SU-DHL-6 (cell line): ENCODE results near the gene AKAP6.

Experiments
- H2AFZ ChIP-seq: fragments of 200-600 bp; sonication (generic); 2 replicates; pipeline ENCODE4 v1.6.1; 2014; ENCODE audit warnings: low read depth, mild to moderate bottlenecking, moderate library complexity, mixed read lengths, antibody characterized with exemption, low read length; ENCODE audit not compliant: severe bottlenecking
- H3F3A ChIP-seq: fragments of 200-600 bp; shearing (Covaris generic); 2 replicates; pipeline ENCODE4 v1.6.0; 2016; ENCODE audit warnings: antibody characterized with exemption, mild to moderate bottlenecking; ENCODE audit not compliant: insufficient read depth
- H3K27ac ChIP-seq: fragments of 200-600 bp; sonication (generic); 2 replicates; pipeline ENCODE4 v1.5.1; 2016; ENCODE audit warnings: low read depth, mild to moderate bottlenecking, low read length, moderate library complexity, mixed read lengths
- H3K27me3 ChIP-seq: fragments of 200-600 bp; sonication (generic), shearing (Covaris generic); 2 replicates; pipeline ENCODE4 v1.6.0; 2014; ENCODE audit warnings: mild to moderate bottlenecking, low read length
- H3K36me3 ChIP-seq: fragments of 200-600 bp; sonication (generic); 2 replicates; pipeline ENCODE4 v1.6.1; 2014; ENCODE audit warnings: mild to moderate bottlenecking, low read length, mixed read lengths
- H3K4me2 ChIP-seq: fragments of 300-600, 200-600 bp; shearing (Covaris generic), sonication (generic); 2 replicates; pipeline ENCODE4 v1.6.0; 2014; ENCODE audit warnings: low read length, low read depth, mild to moderate bottlenecking; ENCODE audit not compliant: poor library complexity, severe bottlenecking
- H3K4me3 ChIP-seq: fragments of 200-600 bp; sonication (generic); 2 replicates; pipeline ENCODE4 v1.5.1; 2014; ENCODE audit warnings: antibody characterized with exemption, low read length, mild to moderate bottlenecking, mixed read lengths; ENCODE audit not compliant: insufficient read depth, poor library complexity, severe bottlenecking
- H3K79me2 ChIP-seq: fragments of 200-600 bp; sonication (generic); 2 replicates; pipeline ENCODE4 v1.6.1; 2014; ENCODE audit warnings: mild to moderate bottlenecking, low read length, moderate library complexity; ENCODE audit not compliant: insufficient read depth
- H3K9ac ChIP-seq: fragments of 200-600 bp; sonication (generic); 2 replicates; pipeline ENCODE4 v1.7.0; 2014; ENCODE audit warnings: mild to moderate bottlenecking, low read length
- H3K9me2 ChIP-seq: fragments of 200-600 bp; sonication (generic); replicated peaks from 2 replicates; pipeline ENCODE4 v1.6.1; 2014; ENCODE audit warnings: low read length; ENCODE audit not compliant: insufficient read depth
- H3K9me3 ChIP-seq: fragments of 200-600 bp; sonication (generic); 2 replicates; pipeline ENCODE4 v1.6.1; 2014; ENCODE audit warnings: low read length, mixed read lengths; ENCODE audit not compliant: insufficient read depth
- H4K20me1 ChIP-seq: fragments of 200-600 bp; sonication (generic); 2 replicates; pipeline ENCODE4 v1.6.1; 2014; ENCODE audit warnings: low read depth, mild to moderate bottlenecking, antibody characterized with exemption, low read length, moderate library complexity, mixed read lengths
- CTCF ChIP-seq: fragments of 200-600 bp; sonication (generic); IDR thresholded peaks from one replicate; pipeline ENCODE4 v1.5.1; 2017; ENCODE audit warnings: antibody characterized with exemption, mild to moderate bottlenecking, low read length, moderate library complexity; ENCODE audit not compliant: insufficient read depth, poor library complexity, severe bottlenecking
- EZH2phosphoT487 ChIP-seq: fragments of 200-600 bp; sonication (generic), shearing (Covaris generic); conservative IDR thresholded peaks from 2 replicates; pipeline ENCODE4 v1.6.1; 2018; ENCODE audit warnings: mild to moderate bottlenecking, antibody characterized with exemption, low read length, moderate library complexity, mixed read lengths

AKAP6 gene

GRCh38 chr14:32336702-32337101 lies 7.6 kb downstream of the AKAP6 start:
- Histone ChIP-seq H3K4me2 (no peak overlapping the region), H4K20me1 (no peaks in the 10 kb centered on the region), H3F3A (no peaks in the 10 kb centered on the region), H3K79me2 (no peaks in the 10 kb centered on the region), H3K9me3 (no peaks in the 10 kb centered on the region), H3K9me2 (no peaks in the 10 kb centered on the region), H2AFZ (no peak overlapping the region), H3K4me3 (no peak overlapping the region), H3K27ac (no peak overlapping the region), H3K9ac (no peak overlapping the region), H3K27me3 (no peaks in the 10 kb centered on the region), H3K36me3 (no peaks in the 10 kb centered on the region)
- TF ChIP-seq EZH2phosphoT487 (no peak), CTCF (no peak)

GRCh38 chr14:32337759-32338158 lies 8.7 kb downstream of the AKAP6 start:
- Histone ChIP-seq H3K4me3 (no peak overlapping the region), H3K9me3 (no peaks in the 10 kb centered on the region), H3K27me3 (no peaks in the 10 kb centered on the region), H3K36me3 (no peaks in the 10 kb centered on the region), H3K4me2 (no peak overlapping the region), H3F3A (no peaks in the 10 kb centered on the region), H3K9me2 (no peaks in the 10 kb centered on the region), H2AFZ (no peak overlapping the region), H3K79me2 (no peaks in the 10 kb centered on the region), H3K27ac (no peak overlapping the region), H3K9ac (no peak overlapping the region), H4K20me1 (no peaks in the 10 kb centered on the region)
- TF ChIP-seq EZH2phosphoT487: no peak

GRCh38 chr14:32339188-32339587 lies 10.1 kb downstream of the AKAP6 start:
- TF ChIP-seq CTCF (no peak), EZH2phosphoT487 (no peak)
- H3K9ac ChIP-seq: no peak overlapping the region
- no peak overlapping the region for H3K27ac ChIP-seq
- no peaks in the 10 kb centered on the region for H4K20me1 ChIP-seq
- H3F3A ChIP-seq: no peaks in the 10 kb centered on the region
- H3K4me2 ChIP-seq: no peak overlapping the region
- no peaks in the 10 kb centered on the region for H3K36me3 ChIP-seq
- H3K27me3 ChIP-seq: no peaks in the 10 kb centered on the region
- H3K79me2 ChIP-seq: no peaks in the 10 kb centered on the region
- H3K4me3 ChIP-seq: no peak overlapping the region
- H3K9me3 ChIP-seq: no peaks in the 10 kb centered on the region
- no peaks in the 10 kb centered on the region for H3K9me2 ChIP-seq
- H2AFZ ChIP-seq: no peak overlapping the region

- H3K9me2 ChIP-seq: no peaks in the 10 kb centered on the region
- H3K27ac ChIP-seq: no peak overlapping the region
- H3K9me3 ChIP-seq: no peaks in the 10 kb centered on the region
- H3K36me3 ChIP-seq: no peaks in the 10 kb centered on the region
- no peaks in the 10 kb centered on the region for H3K27me3 ChIP-seq
- no peak overlapping the region for H3K9ac ChIP-seq
- H3K79me2 ChIP-seq: no peaks in the 10 kb centered on the region
- H3F3A ChIP-seq: no peaks in the 10 kb centered on the region
- no peak overlapping the region for H3K4me3 ChIP-seq
- no peak overlapping the region for H3K4me2 ChIP-seq
- no peak for TF ChIP-seq EZH2phosphoT487
- TF ChIP-seq CTCF: no peak
- H4K20me1 ChIP-seq: no peaks in the 10 kb centered on the region
- H2AFZ ChIP-seq: no peak overlapping the region
Measured at GRCh38 chr14:32341947-32342846, 13.1 kb downstream of the AKAP6 start.
